HCT116 (cell line): ENCODE measurements around the gene HERC3.

Source experiments
- CTCF ChIP-seq, 3 experiments: fragments of 200-600 bp in 1 of 3; sonication (generic) in 1 of 3; IDR thresholded peaks in 2 of 3; conservative IDR thresholded peaks in 1 of 3; 2 replicates each; pipeline ENCODE4 v1.5.1; 2012 to 2017; ENCODE audit warnings: low read depth in 2 of 3, low read length in 2 of 3, antibody characterized with exemption in 1 of 3, borderline replicate concordance in 1 of 3, control low read depth in 1 of 3, mild to moderate bottlenecking in 1 of 3, mixed read lengths in 1 of 3, mixed run types in 1 of 3, moderate library complexity in 1 of 3; ENCODE audit not compliant: insufficient read depth in 1 of 3
- EGR1 ChIP-seq: IDR thresholded peaks from 2 replicates; pipeline ENCODE4 v1.6.1; 2012; ENCODE audit warnings: low read depth
- EZH2 ChIP-seq: fragments of 200-600 bp; sonication (generic); IDR thresholded peaks from 2 replicates; pipeline ENCODE4 v1.6.1; 2017; ENCODE audit warnings: antibody characterized with exemption, mixed run types
- FOSL1 ChIP-seq: IDR thresholded peaks from 2 replicates; pipeline ENCODE4 v1.6.1; 2012; ENCODE audit warnings: low read depth
- MAX ChIP-seq: IDR thresholded peaks from 2 replicates; pipeline ENCODE4 v1.6.1; 2012
- POLR2A ChIP-seq: IDR thresholded peaks from 2 replicates; pipeline ENCODE4 v1.7.0; 2011; ENCODE audit warnings: borderline replicate concordance; ENCODE audit not compliant: insufficient read depth, insufficient read length; ENCODE audit errors: extremely low read depth
- POLR2AphosphoS5 ChIP-seq: IDR thresholded peaks from 2 replicates; pipeline ENCODE4 v1.6.1; 2011; ENCODE audit warnings: mild to moderate bottlenecking, low read depth, low read length, moderate library complexity
- RAD21 ChIP-seq: IDR thresholded peaks from 2 replicates; pipeline ENCODE4 v1.6.1; 2012; ENCODE audit warnings: low read depth, mild to moderate bottlenecking
- SP1 ChIP-seq: IDR thresholded peaks from 2 replicates; pipeline ENCODE4 v1.6.1; 2012; ENCODE audit warnings: low read depth
- ZFX ChIP-seq: fragments of 450-650 bp; IDR thresholded peaks from 2 replicates; pipeline ENCODE4 v1.6.1; 2017
- ZNF274 ChIP-seq: fragments of 200-500 bp; sonication (Bioruptor generic); IDR thresholded peaks from 2 replicates; pipeline ENCODE4 v1.6.1; 2014; ENCODE audit warnings: mild to moderate bottlenecking, low read depth, low read length, inconsistent platforms

GRCh38 chr4:88728146-88728545 is 135.9 kb downstream of the HERC3 start:
- TF ChIP-seq EGR1 (no peak), EZH2 (no peak), POLR2AphosphoS5 (no peak), CTCF (IDR thresholded peaks at IDR 0.05 in 2 of 3, conservative IDR thresholded peaks at IDR 0.05 in 1 of 3; ENCODE audit: borderline replicate concordance in 1 of 3, insufficient read depth in 1 of 3, low read depth in 2 of 3, low read length in 2 of 3) (no peak), ZFX (no peak), FOSL1 (no peak), POLR2A (no peak), SP1 (no peak), ZNF274 (no peak), MAX (no peak), RAD21 (no peak)
